ENCODE measurements around the gene VIPR1.
"Not testable (repeated sequence)": the region's sequence is repeated elsewhere in the genome, so short reads cannot be mapped to it uniquely, and the experiment has no call there.

VIPR1 gene

DNA sequence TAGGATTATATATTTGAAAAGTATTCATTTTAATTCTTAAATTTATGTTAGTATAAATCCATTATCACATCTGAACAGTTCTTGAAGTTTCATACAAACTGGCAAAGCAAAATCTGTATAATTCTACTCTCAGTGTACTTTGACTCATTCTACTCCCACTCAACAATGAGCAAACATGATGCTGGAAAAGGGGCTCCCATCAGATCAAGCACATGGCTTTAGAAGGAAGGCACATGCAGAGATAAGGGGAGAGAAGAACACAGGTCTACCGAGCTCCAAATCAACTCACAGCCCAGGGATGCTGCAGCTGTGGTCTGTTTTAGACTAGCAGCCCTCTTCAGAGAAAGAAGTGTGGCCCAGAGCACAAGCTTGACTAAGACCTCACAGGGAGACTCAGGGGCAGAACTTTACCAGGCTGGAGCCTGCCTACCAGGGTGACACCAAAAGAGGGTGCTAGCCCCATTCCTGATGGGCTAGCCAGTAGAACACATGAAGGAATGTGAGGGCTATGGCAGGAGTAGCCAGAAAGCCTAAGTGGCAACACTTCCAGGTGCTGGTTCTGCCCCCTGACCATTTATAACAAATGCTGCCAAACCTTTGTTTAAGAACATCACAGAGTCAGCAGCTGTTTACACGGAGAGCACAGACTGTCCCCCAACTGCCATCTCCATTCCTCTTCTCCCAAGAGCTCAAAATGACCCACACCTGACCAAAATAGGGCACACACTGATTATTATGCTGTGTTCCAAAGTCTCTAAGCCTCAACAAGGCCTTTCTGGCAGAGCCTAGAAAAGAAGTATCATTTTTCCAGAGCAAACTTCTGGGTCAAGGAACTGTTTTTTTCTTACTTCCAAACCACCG is 59.8 kb downstream of the VIPR1 start:
- in situ Hi-C loops (cut with MboI; ENCODE audit: low sequenced_read_pairs): no loop called here

DNA sequence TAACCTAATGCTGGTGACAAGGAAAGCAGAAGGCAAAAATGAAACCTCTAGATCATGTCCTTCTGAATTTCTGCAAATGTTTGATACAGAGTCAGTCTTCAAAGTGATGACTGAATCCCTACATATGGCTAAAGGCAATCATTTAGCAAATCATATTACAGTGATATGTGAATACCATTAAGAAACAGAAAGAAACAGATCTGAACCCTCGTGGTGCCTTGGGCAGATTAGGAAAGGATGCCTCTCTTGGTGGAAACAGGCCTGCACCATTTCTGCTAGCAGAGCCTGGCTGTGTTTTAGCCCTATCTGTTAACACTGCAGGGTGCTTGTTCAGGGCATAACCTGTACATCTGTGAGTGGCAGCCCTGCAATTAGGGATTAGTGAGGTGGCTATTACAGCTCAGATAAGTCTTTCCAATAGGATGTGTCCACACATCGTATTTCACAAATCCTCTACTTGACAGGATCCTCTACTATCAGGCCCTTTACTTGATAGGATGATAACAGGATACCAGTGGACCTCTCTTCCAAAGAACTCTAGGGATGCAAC is 67.2 kb downstream of the VIPR1 start:
- in situ Hi-C loops (cut with MboI; ENCODE audit: low sequenced_read_pairs): no loop called here

DNA sequence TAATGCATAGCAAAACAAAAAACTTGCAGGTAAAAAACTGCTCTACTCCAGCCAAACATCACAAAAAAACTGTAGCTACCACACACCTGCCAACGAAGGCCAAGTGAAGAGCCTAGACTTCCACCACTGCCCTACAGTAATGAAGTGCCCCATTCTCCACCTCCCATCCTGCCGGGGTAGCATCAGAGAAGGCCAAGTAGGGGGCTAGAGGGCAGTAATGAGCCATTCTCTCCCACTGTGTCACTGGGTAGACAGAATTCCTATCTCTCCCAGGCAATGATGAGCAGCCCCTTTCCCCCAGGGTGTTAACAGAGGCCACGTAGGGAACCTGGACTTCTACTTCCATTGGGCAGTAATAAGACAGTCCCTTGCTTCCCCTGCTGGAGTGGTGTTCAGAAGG is 69.8 kb downstream of the VIPR1 start:
- in situ Hi-C loops (cut with MboI; ENCODE audit: low sequenced_read_pairs): no loop called here

DNA sequence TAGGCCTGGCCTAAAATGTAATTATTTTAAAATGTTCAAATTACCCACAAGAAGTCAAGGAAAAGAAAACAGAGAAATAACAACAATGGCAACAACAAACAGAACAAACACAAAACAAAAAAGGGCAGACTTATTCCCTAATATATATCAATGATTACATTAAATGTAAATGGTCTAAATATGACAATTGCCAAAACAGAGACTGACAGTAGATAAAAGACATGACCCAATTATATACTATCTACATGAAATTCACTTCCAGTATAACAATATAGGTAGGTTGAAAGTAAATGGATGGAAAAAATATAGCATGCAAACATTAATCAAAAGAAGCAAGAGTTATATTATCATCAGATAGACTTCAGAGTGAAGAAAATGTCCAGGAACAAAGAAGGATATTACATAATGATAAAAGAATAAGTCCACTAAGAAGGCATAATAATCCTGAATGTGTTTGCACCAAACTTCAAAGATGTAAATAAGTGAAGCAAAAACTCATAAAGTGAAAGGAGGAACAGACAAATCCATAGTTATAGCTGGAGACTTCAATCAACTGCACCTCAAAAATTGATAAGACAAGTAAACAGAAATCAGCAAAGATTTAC is 72.8 kb downstream of the VIPR1 start:
- in situ Hi-C loops (cut with MboI; ENCODE audit: low sequenced_read_pairs): no loop called here

DNA sequence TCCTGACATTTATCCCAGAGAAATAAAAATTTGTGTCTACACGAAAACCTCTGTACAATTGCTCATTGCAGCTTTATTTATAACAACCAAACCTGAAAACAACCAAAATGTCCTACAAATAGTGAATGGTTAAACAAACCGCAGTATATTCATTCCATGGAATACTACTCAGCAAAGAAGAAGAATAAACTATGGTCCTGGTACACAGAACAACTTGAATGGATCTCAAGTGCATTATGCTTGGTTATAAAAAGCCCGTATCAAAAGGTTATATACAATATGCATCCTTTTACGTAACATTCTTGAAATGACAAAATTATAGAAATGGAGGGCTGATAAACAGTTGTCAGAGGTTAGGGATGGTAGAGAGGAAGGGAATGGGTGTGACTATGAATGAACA is 75.6 kb downstream of the VIPR1 start:
- in situ Hi-C loops (cut with MboI; ENCODE audit: low sequenced_read_pairs): no loop called here

DNA sequence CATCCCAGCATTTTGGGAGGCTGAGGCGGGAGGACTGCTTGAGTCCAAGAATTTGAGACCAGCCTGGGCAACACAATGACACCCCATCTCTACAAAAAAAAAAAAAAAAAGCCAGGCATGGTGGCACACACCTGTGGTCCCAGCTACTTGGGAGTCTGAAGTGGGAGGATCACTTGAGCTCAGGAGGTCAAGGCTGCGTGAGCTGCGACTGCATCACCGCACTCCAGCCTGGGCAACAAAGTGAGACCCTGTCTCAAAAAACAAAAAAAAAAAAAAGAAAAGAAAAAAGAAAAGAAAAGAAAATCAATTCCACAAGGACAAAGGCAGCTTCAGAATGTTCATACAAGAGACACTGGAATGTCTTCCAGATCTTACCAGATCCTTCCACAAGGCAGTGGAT is 76.9 kb downstream of the VIPR1 start:
- in situ Hi-C loops (cut with MboI; ENCODE audit: low sequenced_read_pairs): not testable (repeated sequence)

DNA sequence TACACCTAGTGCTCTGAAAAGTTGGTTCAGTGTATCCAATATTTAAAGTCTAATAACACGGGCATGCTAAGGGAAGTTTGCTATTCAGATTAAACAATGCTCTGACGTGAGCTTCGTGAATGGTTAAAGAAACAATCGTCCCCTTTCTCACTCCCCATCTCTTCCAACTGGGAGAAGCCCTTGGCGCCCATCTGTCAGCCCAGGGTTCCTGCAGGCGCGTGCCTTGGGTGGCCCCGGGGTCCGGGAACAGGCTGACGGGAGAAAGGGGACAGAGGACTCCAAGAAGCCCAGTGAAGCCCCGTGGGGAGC is 78.9 kb downstream of the VIPR1 start:
- in situ Hi-C loops (cut with MboI; ENCODE audit: low sequenced_read_pairs): no loop called here

DNA sequence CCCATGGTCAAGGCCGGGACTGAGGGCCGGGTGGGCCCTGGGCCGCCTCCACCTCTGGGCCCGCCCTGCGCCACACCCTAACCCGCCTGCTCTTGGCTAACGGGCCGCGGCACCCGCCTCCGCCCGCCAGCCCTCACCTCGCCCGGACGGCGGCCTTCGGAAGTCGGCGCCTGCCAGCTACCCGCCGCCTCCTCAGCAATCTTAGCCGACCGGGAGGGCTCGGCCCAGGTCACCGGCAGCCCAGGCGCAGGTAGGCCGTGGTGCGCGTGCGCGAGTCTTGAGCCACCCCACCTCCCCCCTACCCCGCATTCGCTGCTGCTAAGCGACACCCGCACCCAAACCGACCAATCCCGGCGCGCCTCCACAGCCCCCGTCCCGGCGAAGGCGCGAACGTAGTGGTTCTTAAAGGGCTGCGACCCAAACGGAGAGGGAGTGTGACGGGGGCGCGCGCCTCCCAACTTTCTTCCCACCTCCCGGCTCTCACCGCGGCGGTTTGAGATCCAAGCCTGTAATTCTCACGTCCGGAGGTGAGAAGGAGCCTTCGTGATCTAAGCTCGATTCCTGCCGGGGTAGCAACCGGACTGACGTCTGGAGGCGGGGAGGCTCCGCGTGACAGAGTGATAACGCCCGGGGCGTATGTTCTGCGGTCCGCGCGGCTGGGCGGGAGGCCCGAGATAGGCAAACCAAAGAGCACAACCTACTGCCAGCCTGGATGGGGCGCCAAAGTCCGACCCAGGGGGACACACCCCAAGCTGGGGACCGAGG is 79.4 kb downstream of the VIPR1 start, which contains the start of gene SEC22C:
SEC22C (minus strand) TSS at position 259 of the 765 bp plus-strand sequence. CDS start 12,921 bp downstream, outside the sequence.
- in situ Hi-C loops (cut with MboI; ENCODE audit: low sequenced_read_pairs): no loop called here

DNA sequence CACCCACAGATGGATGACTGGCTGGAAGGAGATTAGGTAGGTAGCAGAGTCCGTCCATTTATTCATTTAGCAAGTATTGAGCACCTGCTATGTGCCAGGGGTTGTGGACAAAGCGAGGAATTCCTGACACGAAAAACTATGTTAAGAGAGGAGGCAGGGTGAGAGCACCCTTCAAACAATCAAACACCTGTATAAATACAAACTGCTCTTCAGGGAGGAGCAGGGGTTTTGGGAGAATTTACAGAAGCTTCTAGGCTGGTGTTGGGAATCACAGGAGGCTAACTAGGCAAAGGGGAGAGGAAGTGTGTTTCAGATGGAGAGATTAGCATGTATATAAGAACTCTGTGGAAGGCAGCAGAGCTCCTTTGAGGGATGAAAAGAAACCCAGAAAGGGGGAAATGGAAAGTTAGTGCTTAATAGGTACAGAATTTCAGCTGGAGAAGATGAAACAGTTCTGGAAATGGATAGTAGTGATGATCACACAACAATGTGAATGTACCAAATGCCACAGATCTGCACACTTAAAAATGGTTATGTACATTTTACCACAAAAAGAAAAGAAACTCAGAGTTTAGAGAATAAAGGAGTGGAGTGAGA is 80.1 kb downstream of the VIPR1 start:
- in situ Hi-C loops (cut with MboI; ENCODE audit: low sequenced_read_pairs): no loop called here
